GM12874 (cell line): Measurements from ENCODE around the gene MEGF11.

Experiments
- CTCF ChIP-seq: IDR thresholded peaks from 2 replicates; pipeline ENCODE4 v1.5.1; 2011; ENCODE audit warnings: low read depth, mild to moderate bottlenecking, control low read depth, low read length, moderate library complexity; ENCODE audit not compliant: insufficient read depth

Gene MEGF11

DNA sequence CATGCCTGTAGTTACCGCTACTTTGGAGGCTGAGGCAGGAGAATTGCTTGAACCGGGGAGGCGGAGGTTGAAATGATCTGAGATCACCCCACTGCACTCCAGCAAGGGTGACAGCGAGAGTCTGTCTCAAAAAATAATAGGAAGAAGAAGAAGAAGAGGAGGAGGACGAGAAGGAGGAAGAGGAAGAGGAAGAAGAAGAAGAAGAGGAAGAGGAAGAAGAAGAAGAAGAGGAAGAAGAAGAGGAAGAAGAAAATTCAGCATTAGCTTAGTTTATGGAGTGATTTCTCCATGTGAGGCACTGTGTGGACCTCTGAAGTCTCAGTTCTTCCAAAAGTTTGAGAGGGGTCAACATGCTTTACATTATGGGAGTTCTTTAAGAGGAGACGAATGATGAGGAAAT, 17.4 kb upstream of the MEGF11 start:
- no peak for TF ChIP-seq CTCF

- no peak for TF ChIP-seq CTCF
Measured at GRCh38 chr15:66269326-66270090, 16.0 kb upstream of the MEGF11 start.

GRCh38 chr15:66264859-66265513, 11.4 kb upstream of the MEGF11 start:
- TF ChIP-seq CTCF, result no peak

DNA sequence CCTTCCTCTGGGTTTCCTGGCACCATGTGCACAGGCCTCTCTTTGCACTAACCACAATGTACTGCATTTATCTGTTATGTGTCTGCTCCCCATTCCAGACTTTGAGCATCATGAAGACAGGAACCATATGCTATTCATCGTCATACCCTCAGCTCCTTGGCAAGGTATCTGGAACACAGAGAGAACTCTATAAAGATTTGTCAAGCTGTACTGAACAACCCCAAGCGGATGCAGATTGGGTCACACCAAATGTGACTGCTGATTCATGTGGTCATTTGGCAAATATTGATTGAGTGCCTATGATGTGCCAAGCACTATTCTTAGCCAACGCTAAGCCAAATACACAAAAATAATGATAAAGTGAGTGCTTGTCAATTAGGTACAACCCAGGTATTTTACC, 7.5 kb upstream of the MEGF11 start:
- no peak for TF ChIP-seq CTCF

GRCh38 chr15:66256692-66257091, 3.1 kb upstream of the MEGF11 start:
- TF ChIP-seq CTCF, result no peak

- no peak for TF ChIP-seq CTCF
Measured at GRCh38 chr15:66254951-66255676, 1.6 kb upstream of the MEGF11 start.

DNA sequence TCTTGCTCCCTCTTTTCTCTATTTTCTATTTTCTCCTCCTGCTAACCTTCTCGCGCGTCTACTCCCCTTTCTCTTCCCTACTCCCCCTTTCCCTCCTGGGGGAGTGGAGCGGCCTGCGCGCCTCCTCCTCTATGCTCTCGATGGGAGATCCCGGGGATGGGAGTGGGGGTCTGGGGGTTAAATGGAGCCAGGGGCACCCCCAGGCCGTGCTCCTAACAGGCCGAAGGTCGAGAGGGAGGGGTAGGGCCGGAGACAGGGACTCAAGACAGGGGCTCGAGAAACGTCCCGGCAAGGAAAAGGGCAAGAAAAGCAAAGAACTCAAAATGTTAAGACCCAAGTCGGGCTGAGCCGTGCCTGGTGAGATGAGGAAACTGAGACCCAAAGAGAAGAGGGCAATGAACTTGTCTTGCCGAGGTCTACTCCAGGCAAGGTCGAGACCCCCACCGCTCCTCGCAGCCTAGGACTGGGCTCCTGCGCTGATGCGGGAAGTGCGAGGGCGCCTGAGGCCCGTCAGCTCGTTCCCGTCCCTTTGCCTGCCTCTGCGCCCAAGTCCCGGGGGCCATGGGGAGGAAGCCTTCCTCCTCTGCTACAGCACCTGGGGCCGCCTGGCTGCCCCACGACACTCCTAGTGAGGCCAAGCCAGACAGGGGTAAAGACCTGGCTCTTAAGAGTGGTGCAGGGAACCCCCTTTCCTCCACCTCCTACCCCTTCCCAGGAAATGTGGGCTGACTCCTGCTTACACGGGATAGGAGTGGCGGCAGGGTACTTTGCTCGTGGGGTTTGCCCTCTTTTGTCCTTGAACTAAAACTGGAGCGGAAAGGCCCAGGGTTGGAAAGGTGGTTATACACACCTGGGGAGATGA, 770 bp upstream of the MEGF11 start:
- TF ChIP-seq CTCF, result no peak
